SK-N-SH treated with all-trans-retinoic acid at 6 μM for 48 hours (cell line): Measurements from ENCODE around the gene CHST11.

ENCODE experiments used
- ATAC-seq: fragments of 200-7000 bp; cut with Tn5 transposase; 3 replicates; pipeline ENCODE4 v1.9.1; 2020; ENCODE audit warnings: mild to moderate bottlenecking, moderate library complexity
- ARNTL ChIP-seq: fragments of 450-650 bp; formaldehyde crosslinking; IDR thresholded peaks from 2 replicates; pipeline ENCODE4 v1.5.0; 2020; ENCODE audit warnings: low read depth, mild to moderate bottlenecking, moderate library complexity, borderline replicate concordance
- BACH2 ChIP-seq: fragments of 250-450 bp; sonication (Bioruptor Pico); IDR thresholded peaks from 2 replicates; pipeline ENCODE4 v1.9.0; 2021; ENCODE audit warnings: mild to moderate bottlenecking, borderline replicate concordance
- ESRRG ChIP-seq: fragments of 250-450 bp; sonication (Bioruptor Pico); IDR thresholded peaks from 2 replicates; pipeline ENCODE4 v1.6.1; 2021; ENCODE audit warnings: mild to moderate bottlenecking
- ISL1 ChIP-seq: fragments of 250-450 bp; sonication (Bioruptor Pico); IDR thresholded peaks from 2 replicates; pipeline ENCODE4 v2.1.2; 2022; ENCODE audit warnings: mild to moderate bottlenecking, moderate library complexity
- PPARA ChIP-seq: fragments of 250-450 bp; sonication (Bioruptor Pico); IDR thresholded peaks from 2 replicates; pipeline ENCODE4 v1.5.0; 2020; ENCODE audit warnings: mild to moderate bottlenecking, borderline replicate concordance
- RARB ChIP-seq: fragments of 250-450 bp; sonication (Bioruptor Pico); IDR thresholded peaks from 2 replicates; pipeline ENCODE4 v1.8.0; 2021; ENCODE audit warnings: mild to moderate bottlenecking, moderate library complexity
- TCF4 ChIP-seq: fragments of 250-450 bp; sonication (Bioruptor Pico); IDR thresholded peaks from 2 replicates; pipeline ENCODE4 v1.8.0; 2021; ENCODE audit warnings: mild to moderate bottlenecking, moderate library complexity, borderline replicate concordance
- ZFP30 ChIP-seq: fragments of 450-650 bp; formaldehyde crosslinking; IDR thresholded peaks from 2 replicates; pipeline ENCODE4 v1.5.0; 2022; ENCODE audit warnings: mild to moderate bottlenecking, moderate library complexity
- ZNF565 ChIP-seq: fragments of 450-650 bp; formaldehyde crosslinking; conservative IDR thresholded peaks from 2 replicates; pipeline ENCODE4 v1.5.0; 2020; ENCODE audit warnings: low read depth, mild to moderate bottlenecking, moderate library complexity
- TF ChIP-seq, protein P1 (sequence below): fragments of 250-450 bp; sonication (Bioruptor Pico); IDR thresholded peaks from 2 replicates; pipeline ENCODE4 v1.5.0; 2020; ENCODE audit warnings: mild to moderate bottlenecking, moderate library complexity
- TF ChIP-seq, protein P2 (sequence below): fragments of 250-450 bp; sonication (Bioruptor Pico); IDR thresholded peaks from 2 replicates; pipeline ENCODE4 v1.5.1; 2021; ENCODE audit warnings: mild to moderate bottlenecking, moderate library complexity
- TF ChIP-seq, protein P3 (sequence below): fragments of 250-450 bp; sonication (Bioruptor Pico); IDR thresholded peaks from 2 replicates; pipeline ENCODE4 v1.8.0; 2020; ENCODE audit warnings: mild to moderate bottlenecking, moderate library complexity, borderline replicate concordance
- TF ChIP-seq, protein P4 (sequence below): fragments of 250-450 bp; sonication (Bioruptor Pico); IDR thresholded peaks from 2 replicates; pipeline ENCODE4 v1.8.0; 2021; ENCODE audit warnings: low read depth, mild to moderate bottlenecking, moderate library complexity, borderline replicate concordance
- TF ChIP-seq, protein P5 (sequence below): fragments of 250-450 bp; sonication (Bioruptor Pico); IDR thresholded peaks from 2 replicates; pipeline ENCODE4 v1.5.1; 2020; ENCODE audit warnings: low read depth, mild to moderate bottlenecking, moderate library complexity

Gene CHST11

DNA sequence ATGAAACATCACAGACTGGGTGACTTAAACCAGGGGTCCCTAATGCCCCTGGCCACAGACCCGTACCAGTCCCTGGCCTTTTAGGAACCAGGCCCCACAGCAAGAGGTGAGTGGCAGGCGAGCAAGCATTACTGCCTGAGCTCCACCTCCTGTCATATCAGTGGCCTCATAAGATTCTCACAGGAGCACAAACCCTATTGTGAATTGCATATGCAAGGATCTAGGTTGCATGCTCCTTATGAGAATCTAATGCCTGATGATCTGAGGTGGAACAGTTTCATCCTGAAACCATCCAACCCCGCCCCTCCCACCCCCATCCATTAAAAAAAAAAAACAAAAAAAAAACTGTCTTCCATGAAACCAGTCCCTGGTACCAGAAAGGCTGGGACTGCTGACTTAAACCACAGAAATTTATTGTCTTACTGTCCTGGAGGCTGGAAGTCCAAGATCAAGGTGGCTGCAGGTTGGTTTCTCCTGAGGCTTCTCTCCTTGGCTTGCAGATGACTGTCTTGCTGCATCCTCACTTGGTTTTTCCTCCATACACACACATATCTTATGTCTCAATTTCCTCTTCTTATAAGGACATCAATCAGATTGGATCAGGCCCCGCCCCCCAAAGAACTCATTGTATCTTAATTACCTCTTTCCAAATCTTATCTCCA, 235.9 kb downstream of the CHST11 start:
- ATAC-seq: no peak
- no peak for TF ChIP-seq ZNF565 (CRISPR knock-in tag)
- TF ChIP-seq, protein P1, sequence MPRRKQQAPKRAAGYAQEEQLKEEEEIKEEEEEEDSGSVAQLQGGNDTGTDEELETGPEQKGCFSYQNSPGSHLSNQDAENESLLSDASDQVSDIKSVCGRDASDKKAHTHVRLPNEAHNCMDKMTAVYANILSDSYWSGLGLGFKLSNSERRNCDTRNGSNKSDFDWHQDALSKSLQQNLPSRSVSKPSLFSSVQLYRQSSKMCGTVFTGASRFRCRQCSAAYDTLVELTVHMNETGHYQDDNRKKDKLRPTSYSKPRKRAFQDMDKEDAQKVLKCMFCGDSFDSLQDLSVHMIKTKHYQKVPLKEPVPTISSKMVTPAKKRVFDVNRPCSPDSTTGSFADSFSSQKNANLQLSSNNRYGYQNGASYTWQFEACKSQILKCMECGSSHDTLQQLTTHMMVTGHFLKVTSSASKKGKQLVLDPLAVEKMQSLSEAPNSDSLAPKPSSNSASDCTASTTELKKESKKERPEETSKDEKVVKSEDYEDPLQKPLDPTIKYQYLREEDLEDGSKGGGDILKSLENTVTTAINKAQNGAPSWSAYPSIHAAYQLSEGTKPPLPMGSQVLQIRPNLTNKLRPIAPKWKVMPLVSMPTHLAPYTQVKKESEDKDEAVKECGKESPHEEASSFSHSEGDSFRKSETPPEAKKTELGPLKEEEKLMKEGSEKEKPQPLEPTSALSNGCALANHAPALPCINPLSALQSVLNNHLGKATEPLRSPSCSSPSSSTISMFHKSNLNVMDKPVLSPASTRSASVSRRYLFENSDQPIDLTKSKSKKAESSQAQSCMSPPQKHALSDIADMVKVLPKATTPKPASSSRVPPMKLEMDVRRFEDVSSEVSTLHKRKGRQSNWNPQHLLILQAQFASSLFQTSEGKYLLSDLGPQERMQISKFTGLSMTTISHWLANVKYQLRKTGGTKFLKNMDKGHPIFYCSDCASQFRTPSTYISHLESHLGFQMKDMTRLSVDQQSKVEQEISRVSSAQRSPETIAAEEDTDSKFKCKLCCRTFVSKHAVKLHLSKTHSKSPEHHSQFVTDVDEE (CRISPR knock-in tag): no peak
- no peak for TF ChIP-seq ARNTL (CRISPR knock-in tag)

DNA sequence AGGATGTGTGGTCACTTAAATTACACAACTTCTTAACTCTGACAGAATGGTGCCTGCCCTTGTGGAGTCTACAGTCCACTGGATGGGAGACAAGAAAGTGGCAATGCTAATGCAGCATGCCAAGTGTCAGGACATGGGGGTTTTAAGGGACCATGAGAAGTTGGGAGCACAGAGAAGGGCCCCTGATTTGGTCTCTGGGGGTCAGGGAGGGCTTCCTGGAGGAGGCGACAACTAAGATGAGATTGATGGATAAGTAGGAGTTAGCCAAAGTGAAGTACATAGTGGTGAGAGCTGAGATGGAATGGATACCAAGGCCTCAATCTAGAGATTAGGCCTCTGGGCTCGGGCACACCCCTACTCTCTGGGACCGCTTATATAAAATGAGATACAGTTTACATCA, 236.7 kb downstream of the CHST11 start:
- TF ChIP-seq, protein P2, sequence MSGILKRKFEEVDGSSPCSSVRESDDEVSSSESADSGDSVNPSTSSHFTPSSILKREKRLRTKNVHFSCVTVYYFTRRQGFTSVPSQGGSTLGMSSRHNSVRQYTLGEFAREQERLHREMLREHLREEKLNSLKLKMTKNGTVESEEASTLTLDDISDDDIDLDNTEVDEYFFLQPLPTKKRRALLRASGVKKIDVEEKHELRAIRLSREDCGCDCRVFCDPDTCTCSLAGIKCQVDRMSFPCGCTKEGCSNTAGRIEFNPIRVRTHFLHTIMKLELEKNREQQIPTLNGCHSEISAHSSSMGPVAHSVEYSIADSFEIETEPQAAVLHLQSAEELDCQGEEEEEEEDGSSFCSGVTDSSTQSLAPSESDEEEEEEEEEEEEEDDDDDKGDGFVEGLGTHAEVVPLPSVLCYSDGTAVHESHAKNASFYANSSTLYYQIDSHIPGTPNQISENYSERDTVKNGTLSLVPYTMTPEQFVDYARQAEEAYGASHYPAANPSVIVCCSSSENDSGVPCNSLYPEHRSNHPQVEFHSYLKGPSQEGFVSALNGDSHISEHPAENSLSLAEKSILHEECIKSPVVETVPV (CRISPR knock-in tag): no peak
- ATAC-seq: no peak

DNA sequence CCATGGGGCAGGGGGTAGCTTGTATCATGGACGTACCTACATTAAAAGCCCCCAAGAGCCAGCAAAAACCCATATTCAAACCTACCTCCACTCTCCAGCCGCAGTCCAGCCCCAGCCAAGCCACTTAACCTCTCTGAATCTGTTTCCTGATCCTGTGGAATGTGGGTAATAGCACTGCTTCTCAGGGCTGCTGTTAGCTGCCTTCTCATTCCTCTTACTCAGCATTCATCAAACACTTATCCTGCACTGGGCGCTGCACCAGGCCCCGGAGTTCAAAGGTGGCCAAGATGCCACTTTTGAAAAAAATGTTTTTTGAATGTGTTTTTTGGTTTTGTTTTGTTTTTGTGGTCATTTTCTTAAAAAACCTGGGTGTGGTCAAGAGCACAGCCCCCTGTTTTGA, 237.4 kb downstream of the CHST11 start:
- ATAC-seq: peak; percentile 40; the same call in 1 of the 3 replicates
- TF ChIP-seq BACH2 (CRISPR knock-in tag) (no peak), ISL1 (CRISPR knock-in tag) (no peak), PPARA (CRISPR knock-in tag) (no peak), ZFP30 (CRISPR knock-in tag) (no peak), ARNTL (CRISPR knock-in tag) (no peak), RARB (no peak), TCF4 (CRISPR knock-in tag) (no peak), ESRRG (CRISPR knock-in tag) (no peak), ZNF565 (CRISPR knock-in tag) (no peak)
- TF ChIP-seq, protein P3, sequence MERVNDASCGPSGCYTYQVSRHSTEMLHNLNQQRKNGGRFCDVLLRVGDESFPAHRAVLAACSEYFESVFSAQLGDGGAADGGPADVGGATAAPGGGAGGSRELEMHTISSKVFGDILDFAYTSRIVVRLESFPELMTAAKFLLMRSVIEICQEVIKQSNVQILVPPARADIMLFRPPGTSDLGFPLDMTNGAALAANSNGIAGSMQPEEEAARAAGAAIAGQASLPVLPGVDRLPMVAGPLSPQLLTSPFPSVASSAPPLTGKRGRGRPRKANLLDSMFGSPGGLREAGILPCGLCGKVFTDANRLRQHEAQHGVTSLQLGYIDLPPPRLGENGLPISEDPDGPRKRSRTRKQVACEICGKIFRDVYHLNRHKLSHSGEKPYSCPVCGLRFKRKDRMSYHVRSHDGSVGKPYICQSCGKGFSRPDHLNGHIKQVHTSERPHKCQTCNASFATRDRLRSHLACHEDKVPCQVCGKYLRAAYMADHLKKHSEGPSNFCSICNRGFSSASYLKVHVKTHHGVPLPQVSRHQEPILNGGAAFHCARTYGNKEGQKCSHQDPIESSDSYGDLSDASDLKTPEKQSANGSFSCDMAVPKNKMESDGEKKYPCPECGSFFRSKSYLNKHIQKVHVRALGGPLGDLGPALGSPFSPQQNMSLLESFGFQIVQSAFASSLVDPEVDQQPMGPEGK (CRISPR knock-in tag): no peak
- TF ChIP-seq, protein P4, sequence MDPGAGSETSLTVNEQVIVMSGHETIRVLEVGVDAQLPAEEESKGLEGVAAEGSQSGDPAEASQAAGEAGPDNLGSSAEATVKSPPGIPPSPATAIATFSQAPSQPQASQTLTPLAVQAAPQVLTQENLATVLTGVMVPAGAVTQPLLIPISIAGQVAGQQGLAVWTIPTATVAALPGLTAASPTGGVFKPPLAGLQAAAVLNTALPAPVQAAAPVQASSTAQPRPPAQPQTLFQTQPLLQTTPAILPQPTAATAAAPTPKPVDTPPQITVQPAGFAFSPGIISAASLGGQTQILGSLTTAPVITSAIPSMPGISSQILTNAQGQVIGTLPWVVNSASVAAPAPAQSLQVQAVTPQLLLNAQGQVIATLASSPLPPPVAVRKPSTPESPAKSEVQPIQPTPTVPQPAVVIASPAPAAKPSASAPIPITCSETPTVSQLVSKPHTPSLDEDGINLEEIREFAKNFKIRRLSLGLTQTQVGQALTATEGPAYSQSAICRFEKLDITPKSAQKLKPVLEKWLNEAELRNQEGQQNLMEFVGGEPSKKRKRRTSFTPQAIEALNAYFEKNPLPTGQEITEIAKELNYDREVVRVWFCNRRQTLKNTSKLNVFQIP: no peak
- TF ChIP-seq, protein P5, sequence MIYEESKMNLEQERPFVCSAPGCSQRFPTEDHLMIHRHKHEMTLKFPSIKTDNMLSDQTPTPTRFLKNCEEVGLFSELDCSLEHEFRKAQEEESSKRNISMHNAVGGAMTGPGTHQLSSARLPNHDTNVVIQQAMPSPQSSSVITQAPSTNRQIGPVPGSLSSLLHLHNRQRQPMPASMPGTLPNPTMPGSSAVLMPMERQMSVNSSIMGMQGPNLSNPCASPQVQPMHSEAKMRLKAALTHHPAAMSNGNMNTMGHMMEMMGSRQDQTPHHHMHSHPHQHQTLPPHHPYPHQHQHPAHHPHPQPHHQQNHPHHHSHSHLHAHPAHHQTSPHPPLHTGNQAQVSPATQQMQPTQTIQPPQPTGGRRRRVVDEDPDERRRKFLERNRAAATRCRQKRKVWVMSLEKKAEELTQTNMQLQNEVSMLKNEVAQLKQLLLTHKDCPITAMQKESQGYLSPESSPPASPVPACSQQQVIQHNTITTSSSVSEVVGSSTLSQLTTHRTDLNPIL (CRISPR knock-in tag): no peak
- TF ChIP-seq, protein P1 (CRISPR knock-in tag): no peak
- TF ChIP-seq, all 23 proteins: peak for 0
